A549 (cell line): ENCODE results near the gene COL4A6.

Experiments
- CEBPB ChIP-seq, 2 experiments: fragments of >200 bp in 1 of 2; sonication (Bioruptor Twin) in 1 of 2; formaldehyde crosslinking in 1 of 2; IDR thresholded peaks; 2 replicates each; pipeline ENCODE4 v1.6.1; 2012 to 2016
- CHD2 ChIP-seq: fragments of 150-350 bp; IDR thresholded peaks from 2 replicates; pipeline ENCODE4 v1.6.1; 2014; ENCODE audit warnings: low read length; ENCODE audit not compliant: partially characterized antibody
- ESRRA ChIP-seq: fragments of 150-350 bp; IDR thresholded peaks from 2 replicates; pipeline ENCODE4 v1.6.1; 2014; ENCODE audit warnings: mild to moderate bottlenecking, low read length, borderline replicate concordance
- POLR2A ChIP-seq: IDR thresholded peaks from 2 replicates; pipeline ENCODE4 v1.6.1; 2012; ENCODE audit warnings: mild to moderate bottlenecking, low read length
- SREBF2 ChIP-seq: fragments of 450-650 bp; IDR thresholded peaks from 2 replicates; pipeline ENCODE4 v1.6.1; 2014; ENCODE audit warnings: mild to moderate bottlenecking, moderate library complexity

GRCh38 chrX:108297290-108297689, 140.9 kb downstream of the COL4A6 start:
- TF ChIP-seq CHD2 = no peak
- no peak for TF ChIP-seq SREBF2
- TF ChIP-seq POLR2A = no peak
- no peak for TF ChIP-seq CEBPB (IDR thresholded peaks at IDR 0.05)
- TF ChIP-seq ESRRA = no peak
